HG02852 (cell line): Measurements from ENCODE around the gene SHISA9.

Experiments used
- ATAC-seq: cut with Tn5 transposase; IDR thresholded peaks from one replicate; pipeline ENCODE4 v1.9.1; 2021; ENCODE audit warnings: mild to moderate bottlenecking, moderate library complexity; ENCODE audit not compliant: unreplicated experiment

SHISA9 gene

GRCh38 chr16:13245713-13246377 lies 344.4 kb downstream of the SHISA9 start:
- no peak for ATAC-seq

- no peak for ATAC-seq
Observed at GRCh38 chr16:13254998-13255614, 353.7 kb downstream of the SHISA9 start.

GRCh38 chr16:13262270-13263090 lies 361.1 kb downstream of the SHISA9 start:
- no peak for ATAC-seq

- no peak for ATAC-seq
Observed at GRCh38 chr16:13264749-13265552, 363.6 kb downstream of the SHISA9 start.

- no peak for ATAC-seq
Observed at GRCh38 chr16:13269359-13269758, 368.0 kb downstream of the SHISA9 start.

GRCh38 chr16:13269905-13270528 lies 368.6 kb downstream of the SHISA9 start:
- ATAC-seq = no peak

- ATAC-seq = no peak
Observed at GRCh38 chr16:13270602-13271001, 369.2 kb downstream of the SHISA9 start.

- ATAC-seq = no peak
Observed at GRCh38 chr16:13289515-13289914, 388.1 kb downstream of the SHISA9 start.
